ENCODE measurements around the gene FBXO21.
"Not testable (repeated sequence)": the region's sequence is repeated elsewhere in the genome, so short reads cannot be mapped to it uniquely, and the experiment has no call there.

FBXO21 gene, protein sequence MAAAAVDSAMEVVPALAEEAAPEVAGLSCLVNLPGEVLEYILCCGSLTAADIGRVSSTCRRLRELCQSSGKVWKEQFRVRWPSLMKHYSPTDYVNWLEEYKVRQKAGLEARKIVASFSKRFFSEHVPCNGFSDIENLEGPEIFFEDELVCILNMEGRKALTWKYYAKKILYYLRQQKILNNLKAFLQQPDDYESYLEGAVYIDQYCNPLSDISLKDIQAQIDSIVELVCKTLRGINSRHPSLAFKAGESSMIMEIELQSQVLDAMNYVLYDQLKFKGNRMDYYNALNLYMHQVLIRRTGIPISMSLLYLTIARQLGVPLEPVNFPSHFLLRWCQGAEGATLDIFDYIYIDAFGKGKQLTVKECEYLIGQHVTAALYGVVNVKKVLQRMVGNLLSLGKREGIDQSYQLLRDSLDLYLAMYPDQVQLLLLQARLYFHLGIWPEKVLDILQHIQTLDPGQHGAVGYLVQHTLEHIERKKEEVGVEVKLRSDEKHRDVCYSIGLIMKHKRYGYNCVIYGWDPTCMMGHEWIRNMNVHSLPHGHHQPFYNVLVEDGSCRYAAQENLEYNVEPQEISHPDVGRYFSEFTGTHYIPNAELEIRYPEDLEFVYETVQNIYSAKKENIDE

DNA sequence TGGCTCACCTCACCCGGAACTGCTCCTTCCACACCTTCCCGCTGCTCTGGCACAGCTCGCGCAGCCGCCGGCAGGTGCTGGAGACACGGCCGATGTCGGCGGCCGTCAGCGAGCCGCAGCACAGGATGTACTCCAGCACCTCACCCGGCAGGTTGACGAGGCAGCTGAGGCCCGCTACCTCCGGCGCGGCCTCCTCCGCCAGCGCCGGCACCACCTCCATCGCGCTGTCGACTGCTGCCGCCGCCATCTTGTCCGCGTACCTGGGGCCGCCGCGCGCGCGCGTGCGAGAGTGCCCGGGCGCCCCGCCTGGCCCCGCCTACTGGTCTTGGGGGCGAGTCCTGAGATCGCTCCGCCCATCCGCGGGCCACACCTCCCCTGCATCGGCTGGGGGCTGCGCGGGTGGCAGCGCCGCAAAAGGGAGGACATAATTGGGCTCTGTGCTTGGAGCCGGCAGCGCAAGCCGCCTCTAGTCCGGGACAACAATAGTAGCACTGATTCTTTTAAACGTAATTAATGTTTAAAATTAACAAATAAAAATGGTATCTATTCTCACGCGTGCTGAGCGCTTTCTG lies at the start of gene FBXO21:
Gene FBXO21 (minus strand): TSS at position 261 of the 572 bp plus-strand sequence. CDS start 14 bp downstream, at position 247.
- DNase-seq, result peak; percentile 83

DNA sequence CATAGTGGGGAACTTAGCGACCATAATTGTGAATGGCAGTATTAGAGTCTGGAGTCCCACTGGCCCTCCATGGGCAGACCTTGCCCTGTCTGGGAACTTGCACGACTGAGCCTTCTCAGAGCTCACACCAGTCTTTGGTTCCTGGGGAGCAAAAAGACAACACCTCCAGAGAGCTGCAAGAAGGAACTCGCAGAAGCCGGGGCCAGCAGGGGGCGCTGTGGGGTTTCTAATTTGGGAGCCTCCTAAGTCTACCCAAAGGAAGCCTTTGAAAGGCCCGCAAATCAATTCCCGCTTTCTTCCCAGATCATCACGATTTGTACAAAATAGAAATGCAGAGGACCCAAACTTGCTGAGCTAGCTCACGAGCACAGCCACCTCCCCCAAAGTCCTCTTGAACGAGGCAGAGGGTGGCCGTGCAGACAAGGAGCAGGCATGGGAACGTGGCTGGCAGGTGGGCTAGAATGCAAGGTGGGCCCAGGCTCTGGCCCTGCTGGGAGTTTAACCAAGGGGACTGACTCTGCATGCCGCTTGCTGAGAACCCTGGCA lies 46.3 kb upstream of the FBXO21 start:
- no peak for DNase-seq

DNA sequence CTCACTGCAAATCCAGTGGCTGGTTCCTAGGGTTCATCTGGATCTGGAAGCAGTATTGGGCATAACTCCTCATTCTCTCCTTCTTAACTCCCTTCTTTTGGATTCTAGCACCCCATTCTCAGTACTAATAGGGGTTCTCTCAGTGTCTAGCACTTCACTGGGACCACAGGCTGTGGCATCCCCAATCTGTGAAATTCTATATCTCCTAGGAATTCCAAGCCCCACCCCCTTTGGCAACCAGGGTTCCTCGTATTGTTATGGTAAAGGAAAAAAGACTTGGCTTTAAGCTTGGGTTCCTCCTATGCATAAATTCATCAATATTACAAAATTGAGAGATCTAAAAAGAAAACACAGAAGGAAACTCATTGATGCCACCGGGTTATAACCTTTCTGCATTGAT lies 45.0 kb upstream of the FBXO21 start:
- no peak for DNase-seq

DNA sequence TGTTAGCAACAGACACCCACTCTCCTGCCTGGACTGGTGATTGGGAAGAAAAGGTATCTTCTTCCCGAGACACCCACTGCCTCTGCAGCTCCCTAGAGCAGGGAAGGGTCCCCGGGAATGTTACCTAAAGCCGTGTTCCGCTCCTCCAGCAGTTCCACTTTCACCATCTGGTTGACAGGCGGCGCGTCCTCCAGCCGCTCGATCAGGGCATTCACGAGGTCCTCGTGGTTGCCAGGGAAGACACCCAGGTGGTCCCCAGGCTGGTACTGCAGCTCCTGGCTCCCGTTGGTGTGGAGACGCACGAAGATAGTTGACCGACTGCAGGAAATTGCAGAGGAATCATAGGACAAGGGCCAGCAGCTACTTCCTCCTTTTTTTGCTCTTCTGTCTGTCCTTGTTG lies 44.2 kb upstream of the FBXO21 start:
- no peak for DNase-seq

DNA sequence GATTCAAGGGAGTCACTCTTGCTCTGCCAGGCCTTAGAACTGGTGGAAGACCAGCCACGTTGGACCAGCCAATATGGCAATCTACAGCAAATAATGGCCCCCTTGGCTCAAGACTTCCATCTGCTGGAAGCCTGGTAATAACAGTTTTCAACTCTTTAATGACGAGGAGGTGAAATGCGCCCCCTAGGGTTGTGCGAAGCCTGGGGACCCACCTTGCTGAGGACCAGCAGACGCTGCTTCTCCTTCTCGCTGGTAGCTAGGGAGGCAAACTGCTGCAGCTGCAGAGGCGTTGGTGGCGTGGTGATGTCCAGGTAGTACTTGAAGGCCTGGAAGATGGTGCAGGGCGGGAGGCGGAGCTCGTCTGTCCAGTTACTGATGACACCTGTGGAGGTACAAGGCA lies 41.5 kb upstream of the FBXO21 start:
- DNase-seq, result no peak

DNA sequence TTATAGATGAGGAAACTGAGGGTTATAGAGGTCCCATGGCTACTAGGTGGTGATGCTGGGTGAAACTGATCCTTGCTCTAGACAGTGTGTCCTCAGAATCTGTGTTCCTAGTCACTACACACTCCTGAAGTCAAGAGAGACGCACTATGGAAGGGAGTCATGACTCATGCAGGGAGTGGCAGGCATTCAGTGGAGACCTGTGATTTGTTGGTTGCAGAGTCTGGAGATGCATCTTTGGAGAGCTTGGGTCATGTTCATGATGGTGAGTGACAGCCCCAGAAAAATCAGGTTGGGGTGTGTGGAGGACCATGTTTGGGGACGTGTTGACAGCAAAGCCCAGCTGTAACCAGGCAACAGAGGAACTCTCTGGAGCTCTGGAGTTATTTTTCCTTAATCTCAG lies 38.0 kb upstream of the FBXO21 start:
- no peak for DNase-seq

DNA sequence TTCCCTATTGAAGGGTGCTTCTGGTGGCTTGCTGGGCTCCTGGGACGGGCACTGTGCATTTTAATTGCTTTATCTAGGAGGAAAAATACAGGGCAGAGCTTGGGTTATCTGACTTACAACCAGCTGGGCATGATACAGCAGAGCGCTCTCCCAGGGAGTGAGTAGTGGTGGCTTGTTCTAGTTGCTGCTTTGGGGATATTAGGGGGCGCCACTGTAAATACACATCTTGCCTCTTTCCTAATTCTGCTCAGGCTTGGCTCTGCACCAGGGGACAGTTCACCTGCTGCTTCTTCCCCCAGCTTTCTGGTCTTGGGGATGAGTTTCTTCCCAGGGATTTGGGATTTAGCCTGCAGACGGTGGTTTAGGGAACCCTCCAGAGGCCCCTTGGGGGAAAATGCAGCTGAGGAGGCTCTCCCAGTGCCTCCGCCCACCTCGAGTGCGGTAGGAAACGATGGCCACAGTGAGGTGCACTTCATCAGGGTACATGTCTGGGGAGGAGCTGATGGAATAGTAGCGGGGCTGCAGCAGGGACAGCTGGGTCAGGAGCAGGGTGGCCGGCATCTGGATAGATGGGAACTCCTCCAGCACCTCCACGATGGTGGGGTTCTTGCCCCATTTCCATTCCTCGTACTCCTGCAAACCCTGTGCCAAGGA lies 36.9 kb upstream of the FBXO21 start:
- no peak for DNase-seq

DNA sequence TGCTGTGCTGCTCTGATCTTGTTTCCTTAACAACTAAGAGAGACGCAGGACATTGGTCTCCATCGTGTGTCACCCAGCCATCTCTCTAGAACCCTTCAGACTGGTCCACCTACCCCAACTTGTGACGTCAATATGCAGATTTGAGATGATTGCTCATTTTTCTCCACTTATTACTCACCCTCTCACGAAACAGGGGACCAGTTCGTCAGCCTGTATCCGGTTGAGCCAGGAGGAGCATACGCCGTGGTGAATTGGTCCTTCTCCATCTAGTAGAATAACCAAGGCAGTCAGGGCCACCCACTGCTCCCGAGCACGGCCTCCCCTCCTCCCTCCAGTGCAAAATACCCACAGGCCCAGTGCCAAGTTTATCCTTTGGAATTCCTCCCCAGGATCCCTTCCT lies 36.2 kb upstream of the FBXO21 start:
- DNase-seq, result no peak

DNA sequence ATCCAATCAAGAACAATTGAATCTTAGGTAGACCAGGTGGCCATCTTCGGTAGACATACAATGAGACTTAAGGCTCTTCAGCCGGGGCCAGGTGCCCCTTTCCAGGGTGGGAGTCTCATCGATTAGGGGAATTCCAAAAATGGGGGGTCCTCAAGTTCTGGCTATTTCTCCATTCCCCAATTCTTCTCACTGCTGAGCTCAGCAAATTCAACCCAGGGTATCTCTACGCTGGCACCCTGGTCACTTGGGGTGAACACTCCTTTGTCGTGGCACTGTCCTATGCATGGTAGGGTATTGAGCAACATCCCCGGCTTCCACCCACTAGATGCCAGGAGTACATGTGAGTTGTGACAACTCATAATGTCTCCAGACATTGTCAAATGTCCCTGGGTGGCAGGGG lies 34.9 kb upstream of the FBXO21 start:
- no peak for DNase-seq

DNA sequence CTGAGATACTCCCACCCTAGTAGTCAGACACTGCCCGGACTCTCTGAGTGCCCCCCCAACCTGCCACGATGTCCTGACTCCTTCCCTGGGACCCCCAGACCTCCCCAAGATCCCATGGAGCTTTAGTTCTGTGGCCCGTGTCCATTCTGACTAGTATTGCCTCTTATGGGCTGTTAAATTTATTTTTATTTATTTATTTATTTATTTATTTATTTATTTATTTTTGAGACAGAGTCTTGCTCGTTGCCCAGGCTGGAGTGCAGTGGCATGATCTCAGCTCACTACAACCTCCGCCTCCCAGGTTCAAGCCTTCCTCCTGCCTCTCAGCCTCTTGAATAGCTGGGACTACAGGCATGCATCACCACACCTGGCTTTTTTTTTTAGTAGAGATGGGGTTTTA lies 30.7 kb upstream of the FBXO21 start:
- DNase-seq, result not testable (repeated sequence)

DNA sequence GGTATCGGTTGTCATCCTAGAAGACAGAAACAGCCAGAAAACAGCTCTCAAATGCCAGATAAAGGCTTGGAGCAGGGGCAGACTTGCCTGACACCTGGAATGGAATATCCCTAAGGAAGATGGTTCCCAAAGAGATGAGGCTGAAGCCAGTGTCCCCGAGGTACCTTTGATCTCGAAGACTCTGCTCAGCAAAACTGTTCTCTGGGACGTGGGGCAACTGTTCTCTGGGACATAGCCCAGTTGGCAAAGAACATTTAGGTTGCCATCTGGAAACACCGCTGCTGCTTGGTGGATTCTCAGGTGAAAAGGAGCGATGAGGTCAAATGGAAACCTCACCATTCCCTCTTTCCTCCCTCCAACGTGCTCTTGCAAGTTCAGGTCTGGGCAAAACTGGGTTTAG lies 27.9 kb upstream of the FBXO21 start:
- DNase-seq, result no peak

DNA sequence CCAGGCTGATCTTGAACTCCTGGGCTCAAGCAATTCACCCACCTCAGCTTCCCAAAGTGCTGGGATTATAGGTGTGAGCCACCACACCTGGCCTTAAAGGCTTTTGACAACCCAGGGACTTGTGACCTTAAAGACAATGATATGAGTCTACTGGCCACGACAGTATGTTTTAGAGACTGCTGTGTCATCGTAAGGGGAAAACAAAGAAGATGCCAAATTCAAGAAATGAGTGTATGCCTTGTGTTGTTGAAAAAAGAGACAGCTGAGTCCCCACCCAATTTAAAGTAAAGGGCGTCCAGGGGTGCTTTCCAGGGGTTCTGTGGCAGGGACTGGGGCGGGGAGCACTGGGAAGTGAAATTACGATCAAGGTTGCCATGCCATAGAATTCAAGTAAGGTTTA lies 26.4 kb upstream of the FBXO21 start:
- no peak for DNase-seq

DNA sequence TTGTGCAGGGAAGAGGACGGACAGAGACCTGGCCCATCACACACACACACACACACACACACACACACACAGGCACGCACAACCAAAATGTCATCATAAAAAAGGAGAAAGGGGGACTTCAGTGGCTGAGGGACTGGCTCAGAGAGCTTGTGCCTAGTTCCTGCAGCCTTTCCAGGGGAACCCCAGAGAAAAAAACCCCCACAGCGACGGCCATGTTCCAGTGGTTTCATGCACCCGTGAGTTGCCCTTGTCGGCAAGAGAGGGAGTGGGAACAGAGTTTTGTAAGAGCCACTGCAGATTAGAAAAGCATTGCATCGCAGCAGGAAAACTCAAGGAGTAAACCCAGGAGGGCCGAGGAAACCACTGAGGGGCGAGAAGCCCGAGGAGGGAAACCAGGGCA lies 24.5 kb upstream of the FBXO21 start:
- no peak for DNase-seq

DNA sequence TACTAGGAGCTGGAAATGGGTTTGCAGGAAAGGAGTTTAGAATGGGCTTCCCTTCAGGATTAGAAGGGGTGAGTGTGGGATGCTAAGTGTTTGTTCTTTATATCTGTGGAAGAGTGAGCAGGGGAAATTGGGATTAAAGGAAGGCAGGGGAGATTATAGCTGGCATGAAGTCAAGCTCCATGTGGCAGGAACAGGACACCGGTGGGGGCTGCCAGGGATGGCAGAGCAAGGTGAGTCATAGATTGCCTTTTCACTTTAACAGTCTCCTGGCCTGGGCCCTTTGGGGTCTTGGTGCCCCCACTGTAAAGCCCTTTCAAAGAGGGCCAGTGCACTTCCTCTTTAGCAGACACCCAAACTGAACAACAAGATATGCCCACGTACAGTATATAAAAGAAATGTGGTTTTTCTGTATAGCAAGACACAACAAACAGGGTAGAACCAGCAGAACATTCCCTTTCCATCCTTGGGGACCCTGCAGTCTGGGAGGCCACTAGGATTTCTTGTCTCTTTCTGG lies 23.1 kb upstream of the FBXO21 start:
- no peak for DNase-seq

DNA sequence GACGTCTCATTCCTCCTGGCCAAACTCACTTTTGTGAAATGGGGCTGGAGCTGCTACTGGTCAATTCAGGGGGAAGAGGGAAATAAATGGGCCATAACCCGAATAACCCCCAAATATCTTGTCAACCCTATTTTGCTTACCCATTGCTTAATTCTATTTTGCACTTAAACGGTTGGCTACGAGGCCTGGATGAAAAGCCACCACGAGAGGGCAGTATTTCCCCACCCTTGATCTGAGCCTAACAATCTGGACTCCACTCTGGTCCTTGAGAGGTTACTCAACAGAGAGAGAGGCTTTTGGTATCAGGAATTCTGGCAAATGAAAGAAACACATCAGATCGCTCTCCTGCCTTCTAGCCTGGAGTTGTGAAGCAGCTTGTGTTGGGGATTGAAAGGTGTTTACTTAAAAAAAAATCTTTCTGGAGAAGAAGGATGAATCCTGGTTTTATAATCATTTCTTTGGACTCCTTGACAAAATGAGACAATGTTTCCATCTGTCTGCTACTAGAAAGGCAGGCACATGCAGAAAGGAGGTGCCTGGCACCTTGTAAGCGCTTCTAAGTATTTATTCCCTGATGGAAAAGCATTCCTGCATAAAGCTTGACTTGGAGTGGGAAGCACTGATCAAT lies 22.4 kb upstream of the FBXO21 start:
- peak; percentile 21 for DNase-seq

DNA sequence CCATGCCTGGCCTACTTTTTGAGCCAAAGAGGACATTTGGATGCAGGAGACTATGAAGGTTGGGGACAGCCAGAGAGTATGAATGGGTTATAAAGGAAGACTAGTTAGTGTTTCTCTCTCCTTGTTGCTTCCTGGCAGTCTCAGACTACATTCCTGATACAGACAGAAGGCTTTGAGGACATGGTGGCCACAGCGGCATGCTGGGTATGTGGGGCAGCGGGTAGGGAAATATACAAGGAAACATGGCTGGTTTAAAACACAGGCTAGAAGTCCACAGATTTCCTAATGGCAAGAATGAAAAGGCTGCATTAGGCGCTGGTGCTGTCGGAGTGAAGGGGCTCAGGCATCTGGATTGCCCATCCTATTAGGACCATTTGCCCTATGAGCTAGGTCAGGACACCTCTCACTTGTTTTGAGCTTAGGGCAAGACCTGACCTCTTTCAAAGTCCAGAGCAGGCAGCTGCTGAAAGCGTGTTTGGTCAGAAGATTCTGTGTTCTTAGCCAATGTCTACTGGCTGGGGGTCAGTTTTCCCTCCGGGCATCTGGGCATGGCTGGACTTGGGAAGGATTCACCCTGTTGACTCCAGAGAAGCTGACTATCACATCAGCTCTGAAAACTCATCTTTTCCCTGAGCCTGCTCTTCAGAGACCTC lies 20.1 kb upstream of the FBXO21 start:
- no peak for DNase-seq

DNA sequence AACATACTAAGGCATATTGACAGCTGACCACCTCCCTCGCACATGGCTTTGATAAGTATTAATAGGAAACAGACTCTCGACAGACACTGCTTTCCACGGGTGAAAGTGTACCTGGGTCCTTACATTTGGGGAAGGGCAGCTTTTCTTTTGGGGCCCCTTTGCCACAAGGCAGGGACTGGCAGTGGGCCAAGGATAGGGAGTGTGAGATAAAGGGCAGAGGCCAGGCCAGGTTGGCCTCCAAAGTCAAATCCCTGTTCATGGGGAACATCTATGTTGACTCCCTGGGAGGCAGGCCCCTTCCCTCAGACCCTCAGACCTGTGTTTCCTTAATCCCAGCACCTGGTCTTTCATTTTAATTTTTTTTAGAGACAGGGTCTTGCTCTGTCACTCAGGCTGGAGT lies 19.4 kb upstream of the FBXO21 start:
- no peak for DNase-seq

DNA sequence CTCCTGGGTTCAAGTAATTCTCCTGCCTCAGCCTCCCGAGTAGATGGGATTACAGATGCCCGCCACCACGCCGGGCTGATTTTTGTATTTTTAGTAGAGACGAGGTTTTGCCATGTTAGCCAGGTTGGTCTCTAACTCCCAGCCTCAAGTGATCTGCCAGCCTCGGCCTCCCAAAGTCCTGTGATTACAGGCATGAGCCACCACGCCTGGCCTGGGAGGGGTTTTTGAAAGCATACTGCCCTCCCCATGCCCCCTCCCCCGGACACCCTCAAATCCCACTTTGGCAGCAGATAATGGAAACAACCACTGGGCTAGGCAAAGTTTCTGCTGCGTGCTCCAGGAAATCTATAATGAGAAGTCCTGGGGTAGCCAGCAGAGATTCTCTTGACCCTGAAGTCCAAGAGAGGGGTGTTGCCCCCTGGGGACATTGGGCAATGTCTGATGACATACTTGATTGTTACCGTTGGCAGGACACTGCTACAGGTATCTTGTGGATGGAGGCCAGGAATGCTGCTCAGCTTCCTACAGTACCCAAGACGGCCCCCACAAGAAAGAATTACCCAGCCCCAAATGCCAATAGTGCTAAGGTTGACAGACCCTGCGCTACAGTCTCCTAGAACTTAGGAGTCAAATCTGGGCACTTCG lies 18.7 kb upstream of the FBXO21 start:
- no peak for DNase-seq

DNA sequence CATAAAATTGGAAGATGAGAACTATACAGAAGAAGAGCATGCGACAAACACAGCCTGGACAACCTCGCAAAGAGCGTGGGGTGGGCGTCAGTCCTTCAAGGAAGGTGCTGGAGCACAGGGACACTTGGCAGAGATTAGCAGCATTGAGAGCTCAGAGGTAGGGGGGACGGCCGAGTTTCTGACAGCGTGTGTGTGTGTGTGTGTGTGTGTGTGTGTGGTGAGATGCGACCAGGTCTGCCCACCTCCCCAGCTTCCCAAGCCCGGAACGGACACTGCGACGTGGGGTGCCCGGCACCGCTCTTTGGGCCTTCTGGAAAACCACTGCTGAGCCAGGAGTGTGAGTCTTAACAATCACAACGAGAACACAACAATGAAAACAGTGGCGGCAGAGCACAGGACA lies 17.9 kb upstream of the FBXO21 start:
- no peak for DNase-seq

DNA sequence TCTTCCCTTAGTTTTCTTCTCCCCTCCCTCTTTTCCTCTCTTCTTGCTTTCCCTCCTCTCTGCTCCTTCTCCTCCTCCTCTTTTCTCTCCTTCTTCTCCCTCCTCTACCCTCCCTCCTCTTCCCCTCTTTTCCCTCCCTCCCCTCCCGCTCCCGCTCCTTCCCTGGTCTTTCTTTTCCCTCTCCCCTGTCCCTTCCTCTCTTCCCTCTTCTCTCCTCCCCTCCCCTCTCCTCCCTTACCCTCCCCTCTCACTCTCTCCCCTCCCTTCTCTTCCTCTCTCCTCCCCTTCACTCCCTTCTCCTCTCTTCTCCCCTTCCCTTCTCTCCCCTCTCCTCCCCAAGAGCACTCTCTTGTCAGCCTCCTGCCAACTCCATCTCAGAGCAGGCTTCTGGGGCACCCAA lies 17.4 kb upstream of the FBXO21 start:
- no peak for DNase-seq

DNA sequence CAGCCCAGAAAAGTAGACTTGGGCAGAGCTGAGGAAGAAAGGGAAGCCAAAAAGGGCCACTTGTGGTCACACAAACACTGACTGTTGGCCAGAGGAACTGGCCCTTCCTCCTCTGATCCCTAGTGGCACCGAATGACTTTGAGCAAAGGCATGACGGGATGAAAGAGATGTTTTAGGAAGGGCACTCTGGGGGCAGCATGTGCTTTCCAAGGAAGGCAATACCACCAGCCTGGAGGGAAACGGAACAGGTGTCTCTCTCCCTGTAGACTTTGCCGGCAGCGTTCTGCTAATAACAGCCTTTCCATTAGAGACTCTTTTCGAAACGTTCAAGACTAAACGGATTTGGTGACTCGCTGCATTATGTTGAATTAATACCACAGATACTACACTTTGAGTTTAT lies 12.3 kb upstream of the FBXO21 start:
- no peak for DNase-seq

DNA sequence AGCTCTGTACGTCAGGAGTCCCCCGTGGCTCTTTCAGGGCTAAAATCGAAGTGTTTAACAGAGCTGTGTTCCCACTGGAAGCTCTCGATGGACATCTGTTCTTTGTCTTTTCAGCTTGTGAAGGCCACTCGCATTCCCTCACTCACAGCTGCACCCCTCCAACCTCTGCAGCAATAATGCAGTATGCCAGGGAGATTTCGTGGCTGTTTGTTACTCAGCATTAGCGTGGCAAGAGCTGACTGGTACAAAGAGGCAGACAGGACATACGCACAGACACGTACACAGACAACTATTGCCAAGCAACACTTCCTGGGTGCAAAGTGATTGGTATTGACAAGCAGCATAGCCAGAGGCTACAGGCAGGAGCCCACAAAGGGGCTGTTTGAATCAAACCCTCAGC lies 11.8 kb upstream of the FBXO21 start:
- DNase-seq, result no peak
